Measurements from ENCODE around the gene HDAC4.

DNA sequence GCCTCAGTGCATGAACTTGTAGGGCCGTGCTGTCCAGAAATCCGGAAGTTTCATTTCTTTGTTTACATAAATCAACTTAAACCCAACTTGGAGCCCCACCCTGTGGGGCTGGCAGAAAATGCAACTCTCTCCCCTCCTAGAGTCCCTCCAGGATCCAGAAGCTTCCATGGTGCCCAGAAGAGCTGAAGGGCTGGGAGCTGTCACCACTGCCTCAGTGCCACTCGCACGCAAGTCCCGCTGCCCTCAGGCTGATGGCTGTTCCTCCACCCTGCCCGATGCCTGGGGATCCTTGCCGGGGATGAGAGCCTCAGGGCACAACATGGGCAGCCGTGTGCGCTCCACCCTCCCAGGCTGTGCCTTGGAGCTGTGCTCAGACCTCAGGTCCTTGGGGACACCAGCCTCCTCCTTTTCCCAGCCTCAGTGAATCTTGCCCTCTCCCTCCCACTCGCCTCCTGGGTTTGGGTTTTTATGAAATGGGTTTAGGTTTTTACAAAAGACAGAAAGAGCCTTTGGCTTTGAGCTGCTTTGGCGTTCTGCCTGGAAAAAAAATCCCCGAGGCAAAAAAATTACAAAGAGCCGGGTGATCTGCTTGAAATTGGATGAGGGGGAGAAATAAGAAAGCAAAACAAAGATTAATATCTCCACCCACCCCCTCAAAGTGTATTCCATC lies 397.7 kb downstream of the HDAC4 start:
- TF ChIP-seq CTCF (IDR thresholded peaks at IDR 0.05; ENCODE audit: low read depth, low read length, missing input control) = no peak
- TF ChIP-seq, protein P1, sequence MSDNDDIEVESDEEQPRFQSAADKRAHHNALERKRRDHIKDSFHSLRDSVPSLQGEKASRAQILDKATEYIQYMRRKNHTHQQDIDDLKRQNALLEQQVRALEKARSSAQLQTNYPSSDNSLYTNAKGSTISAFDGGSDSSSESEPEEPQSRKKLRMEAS (IDR thresholded peaks at IDR 0.05) = no peak
- TF ChIP-seq ATF3 (IDR thresholded peaks at IDR 0.05) = no peak
- no peak for TF ChIP-seq YY1 (IDR thresholded peaks at IDR 0.05)
- TF ChIP-seq FOXA1 (IDR thresholded peaks at IDR 0.05) = no peak
- no peak for TF ChIP-seq RXRA (IDR thresholded peaks at IDR 0.05)
